BLaER1 treated with 17β-estradiol and CSF1 and Interleukin-3, amounts not matched to agents 10 nM and 100 nM (cell line): ENCODE measurements around the gene INCA1.
A peak's percentile ranks its signal among the peaks of the same experiment; 100 is the strongest.

ENCODE experiments used
- H3K27ac ChIP-seq, 11 experiments: shearing (Covaris generic); formaldehyde crosslinking; 2 replicates each; pipeline ENCODE4 v1.8.1; 2022
- H3K27me3 ChIP-seq, 11 experiments: shearing (Covaris generic); formaldehyde crosslinking; 2 replicates each; pipeline ENCODE4 v1.8.1; 2022
- H3K36me3 ChIP-seq, 11 experiments: shearing (Covaris generic); formaldehyde crosslinking; 2 replicates each; pipeline ENCODE4 v1.8.1; 2022
- H3K4me1 ChIP-seq, 10 experiments: shearing (Covaris generic); formaldehyde crosslinking; 2 replicates each; pipeline ENCODE4 v1.8.1; 2022
- H3K4me2 ChIP-seq, 11 experiments: shearing (Covaris generic); formaldehyde crosslinking; 2 replicates each; pipeline ENCODE4 v1.8.1; 2022
- H3K4me3 ChIP-seq, 10 experiments: shearing (Covaris generic); formaldehyde crosslinking; 2 replicates each; pipeline ENCODE4 v1.8.1; 2022
- H3K9ac ChIP-seq, 11 experiments: shearing (Covaris generic); formaldehyde crosslinking; 2 replicates each; pipeline ENCODE4 v1.8.1; 2022
- H3K9me3 ChIP-seq, 11 experiments: shearing (Covaris generic); formaldehyde crosslinking; replicated peaks in 1 of 11; 2 replicates each; pipeline ENCODE4 v1.8.1; 2022
- H4K20me1 ChIP-seq, 11 experiments: shearing (Covaris generic); formaldehyde crosslinking; 2 replicates each; pipeline ENCODE4 v1.8.1; 2022
- Cebpa-rat ChIP-seq, 11 experiments: shearing (Covaris generic); IDR thresholded peaks; 2 replicates each; pipeline ENCODE4 v1.8.1; 2022

INCA1 gene

DNA sequence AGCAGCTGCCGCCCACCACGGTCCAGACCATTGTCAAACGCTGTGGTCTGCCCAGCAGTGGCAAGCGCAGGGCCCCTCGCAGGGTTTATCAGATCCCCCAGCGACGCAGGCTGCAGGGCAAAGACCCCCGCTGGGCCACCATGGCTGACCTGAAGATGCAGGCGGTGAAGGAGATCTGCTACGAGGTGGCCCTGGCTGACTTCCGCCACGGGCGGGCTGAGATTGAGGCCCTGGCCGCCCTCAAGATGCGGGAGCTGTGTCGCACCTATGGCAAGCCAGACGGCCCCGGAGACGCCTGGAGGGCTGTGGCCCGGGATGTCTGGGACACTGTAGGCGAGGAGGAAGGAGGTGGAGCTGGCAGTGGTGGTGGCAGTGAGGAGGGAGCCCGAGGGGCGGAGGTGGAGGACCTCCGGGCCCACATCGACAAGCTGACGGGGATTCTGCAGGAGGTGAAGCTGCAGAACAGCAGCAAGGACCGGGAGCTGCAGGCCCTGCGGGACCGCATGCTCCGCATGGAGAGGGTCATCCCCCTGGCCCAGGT is 24.9 kb upstream of the INCA1 start:
- H4K20me1 ChIP-seq: peaks cover 0 to 46% (median 3%) of the 10 kb centered on the region in 11 experiments; a peak in 9 of 22 replicates
- no peak overlapping the region for H3K4me2 ChIP-seq
- no peak overlapping the region for H3K4me3 ChIP-seq
- H3K36me3 ChIP-seq: peaks cover 42 to 80% (median 54%) of the 10 kb centered on the region in 11 experiments
- peaks cover 16 to 39% (median 30%) of the 10 kb centered on the region in 10 experiments for H3K4me1 ChIP-seq
- H3K9me3 ChIP-seq: no peaks in the 10 kb centered on the region
- no peaks in the 10 kb centered on the region for H3K27me3 ChIP-seq
- TF ChIP-seq Cebpa-rat (IDR thresholded peaks at IDR 0.05): no peak
- no peak overlapping the region for H3K27ac ChIP-seq
- H3K9ac ChIP-seq: no peak overlapping the region

DNA sequence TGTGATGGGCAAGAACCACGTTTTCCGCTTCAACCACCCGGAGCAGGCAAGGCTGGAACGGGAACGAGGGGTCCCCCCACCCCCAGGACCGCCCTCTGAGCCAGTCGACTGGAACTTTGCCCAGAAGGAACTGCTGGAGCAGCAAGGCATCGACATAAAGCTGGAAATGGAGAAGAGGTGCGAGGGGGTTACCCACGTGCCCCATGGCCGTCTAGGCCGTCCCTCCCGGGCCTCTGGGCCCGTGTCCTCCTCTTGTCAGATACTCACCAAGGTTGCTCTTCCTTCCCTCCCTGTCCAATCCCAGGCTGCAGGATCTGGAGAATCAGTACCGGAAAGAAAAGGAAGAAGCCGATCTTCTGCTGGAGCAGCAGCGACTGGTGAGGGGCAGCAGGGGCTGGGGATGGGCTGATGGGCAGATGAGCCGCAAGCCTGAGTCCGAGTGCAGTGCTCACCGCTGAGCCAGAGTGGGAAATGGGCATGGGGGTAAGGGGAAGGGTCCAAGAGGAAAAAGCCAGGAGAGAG is 23.2 kb upstream of the INCA1 start:
- no peak overlapping the region for H3K27ac ChIP-seq
- H3K9me3 ChIP-seq: no peaks in the 10 kb centered on the region
- peak overlapping the region in 1 of 11 experiments; percentile 4; a peak in 1 of 22 replicates for H3K9ac ChIP-seq
- peaks cover 46 to 88% (median 56%) of the 10 kb centered on the region in 11 experiments for H3K36me3 ChIP-seq
- TF ChIP-seq Cebpa-rat (IDR thresholded peaks at IDR 0.05): no peak
- H4K20me1 ChIP-seq: peaks cover 0 to 57% (median 3%) of the 10 kb centered on the region in 11 experiments; a peak in 9 of 22 replicates
- H3K27me3 ChIP-seq: no peaks in the 10 kb centered on the region
- peaks cover 32 to 54% (median 46%) of the 10 kb centered on the region in 10 experiments for H3K4me1 ChIP-seq
- H3K4me2 ChIP-seq: peak overlapping the region in 8 of 11 experiments; percentile 33 to 80 (median 52); a peak in 13 of 22 replicates
- H3K4me3 ChIP-seq: no peak overlapping the region

DNA sequence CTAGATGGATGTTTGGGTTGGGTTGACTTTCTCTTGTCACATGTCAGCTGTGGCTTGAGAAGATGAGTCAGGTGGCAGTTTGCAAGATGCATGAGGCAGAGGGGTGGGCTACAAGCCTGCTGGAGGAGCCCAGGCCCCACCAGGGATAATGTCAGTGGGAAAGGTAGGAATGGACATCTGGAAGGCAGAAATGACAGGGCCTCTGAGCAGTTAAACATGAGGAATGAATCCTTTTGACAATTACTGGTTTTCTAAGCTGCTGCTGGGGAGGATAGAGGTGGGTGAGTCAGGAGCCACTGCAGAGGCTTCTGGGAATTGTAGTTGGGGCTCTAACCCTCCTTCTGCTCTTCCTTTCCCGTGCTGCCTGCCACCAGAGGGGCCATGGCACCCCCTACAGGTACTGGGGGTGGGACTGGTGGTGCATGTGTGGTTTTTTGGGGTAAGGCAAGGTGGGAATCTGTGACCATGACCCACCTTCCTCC is 22.2 kb upstream of the INCA1 start:
- H3K9ac ChIP-seq: peak overlapping the region in 1 of 11 experiments; percentile 40; a peak in 2 of 22 replicates
- H3K27me3 ChIP-seq: no peaks in the 10 kb centered on the region; a peak in 1 of 22 replicates
- H3K4me1 ChIP-seq: peaks cover 35 to 50% (median 45%) of the 10 kb centered on the region in 10 experiments
- peaks cover 50 to 90% (median 61%) of the 10 kb centered on the region in 11 experiments for H3K36me3 ChIP-seq
- peaks cover 0 to 62% (median 3%) of the 10 kb centered on the region in 11 experiments; a peak in 9 of 22 replicates for H4K20me1 ChIP-seq
- H3K4me3 ChIP-seq: no peak overlapping the region
- peak overlapping the region in 10 of 11 experiments; percentile 1 to 80 (median 44); a peak in 15 of 22 replicates for H3K4me2 ChIP-seq
- no peak overlapping the region for H3K27ac ChIP-seq
- H3K9me3 ChIP-seq: no peaks in the 10 kb centered on the region
- no peak for TF ChIP-seq Cebpa-rat (IDR thresholded peaks at IDR 0.05)

DNA sequence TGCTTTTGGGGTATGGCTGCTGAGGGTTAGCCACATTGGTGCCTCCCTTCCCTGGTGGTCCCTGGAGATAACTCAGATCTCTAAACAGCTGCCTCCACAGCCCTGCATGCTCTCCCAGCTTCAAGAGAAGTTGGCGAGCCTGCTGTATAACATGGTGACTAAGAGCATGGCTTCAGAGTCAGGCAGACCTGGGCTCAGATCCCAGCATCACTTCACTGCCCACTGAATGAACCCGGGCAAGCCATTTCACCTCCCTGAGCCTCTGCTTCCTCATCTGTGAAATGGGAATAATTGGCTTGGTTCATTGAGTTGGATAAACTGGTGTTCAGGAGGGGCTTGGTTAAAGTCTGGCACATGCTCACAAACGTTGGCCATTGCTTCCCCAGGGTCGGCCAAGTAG is 17.0 kb upstream of the INCA1 start:
- Histone ChIP-seq H3K9ac (no peak overlapping the region), H3K4me3 (no peak overlapping the region), H3K27me3 (no peaks in the 10 kb centered on the region; a peak in 1 of 22 replicates), H3K4me1 (peaks cover 28 to 52% (median 32%) of the 10 kb centered on the region in 10 experiments), H3K4me2 (no peak overlapping the region), H3K27ac (no peak overlapping the region), H4K20me1 (peaks cover 0 to 63% (median 4%) of the 10 kb centered on the region in 11 experiments; a peak in 12 of 22 replicates), H3K36me3 (peaks cover 32 to 89% (median 59%) of the 10 kb centered on the region in 11 experiments), H3K9me3 (no peaks in the 10 kb centered on the region)
- TF ChIP-seq Cebpa-rat (IDR thresholded peaks at IDR 0.05): no peak

DNA sequence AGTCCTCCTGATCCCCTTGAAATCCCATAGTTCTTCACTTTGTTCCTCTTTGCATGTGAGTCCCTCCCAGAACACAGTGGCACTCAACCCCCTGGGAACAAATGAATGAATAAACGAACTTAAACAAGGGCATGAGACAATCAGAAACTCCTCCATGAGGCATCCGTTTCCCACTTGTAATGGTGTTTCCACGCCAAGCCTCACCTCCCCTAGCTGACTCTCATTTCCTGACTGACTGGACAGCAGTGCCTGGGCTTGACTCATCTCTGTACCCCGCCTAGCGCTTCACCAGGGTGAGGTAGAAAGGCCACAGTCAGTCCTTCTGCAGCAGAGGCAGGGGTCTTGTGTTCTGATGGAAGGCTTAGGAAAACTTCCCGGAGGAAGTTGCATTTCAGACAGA is 14.6 kb upstream of the INCA1 start:
- no peak for TF ChIP-seq Cebpa-rat (IDR thresholded peaks at IDR 0.05)
- Histone ChIP-seq H3K4me1 (peaks cover 12 to 31% (median 15%) of the 10 kb centered on the region in 10 experiments), H4K20me1 (peaks cover 0 to 68% (median 0%) of the 10 kb centered on the region in 11 experiments; a peak in 11 of 22 replicates), H3K27me3 (no peaks in the 10 kb centered on the region; a peak in 1 of 22 replicates), H3K9me3 (no peaks in the 10 kb centered on the region), H3K4me2 (peak overlapping the region in 3 of 11 experiments; percentile 3 to 6 (median 6); a peak in 3 of 22 replicates), H3K36me3 (peaks cover 54 to 94% (median 80%) of the 10 kb centered on the region in 11 experiments), H3K9ac (no peak overlapping the region), H3K4me3 (no peak overlapping the region), H3K27ac (no peak overlapping the region)

DNA sequence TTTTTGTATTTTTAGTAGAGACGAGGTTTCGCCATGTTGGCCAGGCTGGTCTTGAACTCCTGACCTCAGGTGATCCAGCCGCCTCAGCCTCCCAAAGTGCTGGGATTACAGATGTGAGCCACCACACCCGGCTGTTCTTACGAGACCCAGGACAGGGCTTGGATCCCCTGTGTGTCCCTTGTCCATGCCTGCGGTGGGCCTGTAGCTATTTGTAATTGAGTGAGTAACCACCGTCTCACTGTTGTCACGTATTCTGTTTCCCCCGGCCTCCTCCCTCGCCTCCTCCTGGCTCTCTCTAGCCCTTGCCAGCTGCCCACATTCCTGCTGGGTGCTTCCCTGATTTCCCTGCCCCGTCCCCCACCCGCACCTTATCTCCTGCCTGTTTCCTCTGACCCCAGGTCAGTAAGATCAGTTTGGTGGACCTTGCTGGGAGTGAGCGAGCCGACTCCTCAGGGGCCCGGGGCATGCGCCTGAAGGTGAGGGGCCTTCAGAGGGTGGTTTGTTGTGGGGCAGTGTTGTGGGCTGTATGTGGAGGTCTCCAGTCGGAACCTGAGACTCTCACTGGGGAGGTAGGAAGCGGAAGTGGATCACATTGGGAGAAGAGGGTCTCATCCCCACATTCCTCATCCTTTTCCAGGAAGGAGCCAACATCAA is 6.0 kb upstream of the INCA1 start:
- H3K4me3 ChIP-seq: no peak overlapping the region
- H3K27me3 ChIP-seq: no peaks in the 10 kb centered on the region
- peaks cover 18 to 25% (median 23%) of the 10 kb centered on the region in 10 experiments for H3K4me1 ChIP-seq
- H3K36me3 ChIP-seq: peaks cover 68 to 87% (median 78%) of the 10 kb centered on the region in 11 experiments
- no peak for TF ChIP-seq Cebpa-rat (IDR thresholded peaks at IDR 0.05)
- H3K9me3 ChIP-seq: no peaks in the 10 kb centered on the region
- peaks cover 9 to 79% (median 23%) of the 10 kb centered on the region in 11 experiments; a peak in 15 of 22 replicates for H4K20me1 ChIP-seq
- H3K9ac ChIP-seq: no peak overlapping the region; a peak in 1 of 22 replicates
- H3K4me2 ChIP-seq: no peak overlapping the region
- H3K27ac ChIP-seq: no peak overlapping the region

DNA sequence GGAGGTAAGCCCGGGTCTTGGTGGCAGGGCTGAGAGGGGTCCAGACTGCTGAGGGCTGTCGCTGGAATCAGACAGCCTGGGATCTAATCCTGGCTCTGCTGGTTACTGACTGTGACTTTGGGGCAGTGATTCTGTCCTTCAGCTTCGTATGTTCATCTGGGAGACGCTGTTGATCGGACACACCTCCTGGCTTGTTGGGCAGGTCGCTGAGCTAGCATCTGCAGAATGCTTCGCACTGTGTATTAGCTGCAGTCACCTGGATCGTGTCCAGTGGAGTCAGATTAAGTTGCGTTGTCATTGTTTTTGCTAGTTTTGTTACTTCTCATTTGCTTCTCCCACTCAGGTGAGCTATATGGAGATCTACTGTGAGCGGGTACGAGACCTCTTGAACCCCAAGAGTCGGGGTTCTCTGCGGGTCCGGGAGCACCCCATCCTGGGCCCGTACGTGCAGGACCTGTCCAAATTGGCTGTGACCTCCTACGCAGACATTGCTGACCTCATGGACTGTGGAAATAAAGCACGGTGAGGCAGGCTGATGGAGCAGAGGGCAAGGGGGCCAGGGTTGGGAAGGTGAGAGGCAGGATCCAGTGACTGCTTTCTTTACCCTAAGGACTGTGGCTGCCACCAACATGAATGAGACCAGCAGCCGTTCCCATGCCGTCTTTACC is 4.9 kb upstream of the INCA1 start:
- H3K36me3 ChIP-seq: peaks cover 57 to 77% (median 67%) of the 10 kb centered on the region in 11 experiments

DNA sequence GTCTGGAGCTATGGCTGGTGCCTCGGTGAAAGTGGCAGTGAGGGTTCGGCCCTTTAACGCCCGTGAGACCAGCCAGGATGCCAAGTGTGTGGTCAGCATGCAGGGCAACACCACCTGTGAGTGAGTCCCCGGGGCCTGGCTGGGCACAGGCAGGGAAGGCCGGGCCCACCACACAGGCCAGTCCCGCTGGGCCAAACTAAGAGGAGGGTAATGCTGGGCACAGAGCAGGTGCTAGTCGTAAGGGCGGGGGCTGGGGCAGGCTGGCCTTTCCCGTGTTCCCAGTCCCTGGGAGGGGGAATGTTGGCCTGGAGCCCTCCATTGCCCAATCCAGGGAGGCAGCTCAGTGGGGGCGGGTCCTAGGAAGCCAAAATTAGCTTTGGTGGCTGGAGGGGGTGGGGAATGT is 2.9 kb upstream of the INCA1 start:
- Histone ChIP-seq H4K20me1 (peaks cover 9 to 64% (median 23%) of the 10 kb centered on the region in 11 experiments; a peak in 15 of 22 replicates), H3K36me3 (peaks cover 37 to 56% (median 47%) of the 10 kb centered on the region in 11 experiments), H3K27me3 (peaks cover 0 to 3% (median 0%) of the 10 kb centered on the region in 11 experiments; a peak in 2 of 22 replicates), H3K9me3 (no peaks in the 10 kb centered on the region), H3K9ac (peak overlapping the region in 6 of 11 experiments; percentile 85 to 92 (median 89); a peak in 8 of 22 replicates), H3K4me3 (peak overlapping the region in 2 of 10 experiments; percentile 89 to 95; a peak in 2 of 20 replicates), H3K27ac (no peak overlapping the region), H3K4me1 (peaks cover 26 to 35% (median 31%) of the 10 kb centered on the region in 10 experiments), H3K4me2 (peak overlapping the region; percentile 97 to 100 (median 99); a peak in 21 of 22 replicates)
- TF ChIP-seq Cebpa-rat (IDR thresholded peaks at IDR 0.05): no peak

More for the DNA sequence above, 4.9 kb upstream of the INCA1 start:
- peaks cover 18 to 28% (median 24%) of the 10 kb centered on the region in 10 experiments for H3K4me1 ChIP-seq
- no peak overlapping the region for H3K27ac ChIP-seq
- no peak overlapping the region for H3K4me3 ChIP-seq
- no peak for TF ChIP-seq Cebpa-rat (IDR thresholded peaks at IDR 0.05)
- peaks cover 9 to 71% (median 23%) of the 10 kb centered on the region in 11 experiments; a peak in 15 of 22 replicates for H4K20me1 ChIP-seq
- no peaks in the 10 kb centered on the region for H3K9me3 ChIP-seq
- H3K27me3 ChIP-seq: no peaks in the 10 kb centered on the region
- H3K4me2 ChIP-seq: no peak overlapping the region
- no peak overlapping the region for H3K9ac ChIP-seq
